ENCODE data around the gene THSD4. TPM values are rescaled to one million over a fixed set of nuclear protein-coding genes. Genes with fewer than 3 reads are reported as not detected.
"Not testable (repeated sequence)": the region's sequence is repeated elsewhere in the genome, so short reads cannot be mapped to it uniquely, and the experiment has no call there.

The THSD4 gene
- total and polyA plus RNA-seq, 7 donors: 1.4 to 7.8 (median 2.2) TPM

DNA sequence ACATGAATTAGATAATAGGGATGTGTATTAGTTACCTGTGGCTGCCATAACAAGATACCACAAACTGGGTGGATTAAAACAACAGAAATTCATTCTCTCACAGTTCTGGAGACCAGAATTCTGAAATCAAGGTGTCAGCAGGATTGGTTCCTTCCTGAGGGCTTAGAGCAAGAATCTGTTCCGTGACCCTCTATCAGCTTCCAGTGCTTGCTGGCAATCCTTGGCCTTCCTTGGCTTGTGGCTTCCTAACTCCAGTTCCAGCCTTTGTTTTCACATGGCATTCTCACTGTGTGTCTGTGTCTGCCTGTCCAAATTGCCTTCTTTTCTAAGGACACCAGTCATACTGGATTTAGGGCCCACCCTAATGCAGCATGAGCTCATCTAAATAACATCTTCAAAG, 600.6 kb downstream of the THSD4 start:
- Histone ChIP-seq H3K27me3 (no peaks in the 10 kb centered on the region), H3K36me3 (no peaks in the 10 kb centered on the region), H3K9me3 (no peaks in the 10 kb centered on the region), H3K27ac (peak overlapping the region in 1 of 4 donors; percentile 8), H3K4me3 (no peak overlapping the region), H3K4me1 (no peaks in the 10 kb centered on the region)
- TF ChIP-seq EP300 (IDR thresholded peaks at IDR 0.05): no peak
- TF ChIP-seq, protein P1, sequence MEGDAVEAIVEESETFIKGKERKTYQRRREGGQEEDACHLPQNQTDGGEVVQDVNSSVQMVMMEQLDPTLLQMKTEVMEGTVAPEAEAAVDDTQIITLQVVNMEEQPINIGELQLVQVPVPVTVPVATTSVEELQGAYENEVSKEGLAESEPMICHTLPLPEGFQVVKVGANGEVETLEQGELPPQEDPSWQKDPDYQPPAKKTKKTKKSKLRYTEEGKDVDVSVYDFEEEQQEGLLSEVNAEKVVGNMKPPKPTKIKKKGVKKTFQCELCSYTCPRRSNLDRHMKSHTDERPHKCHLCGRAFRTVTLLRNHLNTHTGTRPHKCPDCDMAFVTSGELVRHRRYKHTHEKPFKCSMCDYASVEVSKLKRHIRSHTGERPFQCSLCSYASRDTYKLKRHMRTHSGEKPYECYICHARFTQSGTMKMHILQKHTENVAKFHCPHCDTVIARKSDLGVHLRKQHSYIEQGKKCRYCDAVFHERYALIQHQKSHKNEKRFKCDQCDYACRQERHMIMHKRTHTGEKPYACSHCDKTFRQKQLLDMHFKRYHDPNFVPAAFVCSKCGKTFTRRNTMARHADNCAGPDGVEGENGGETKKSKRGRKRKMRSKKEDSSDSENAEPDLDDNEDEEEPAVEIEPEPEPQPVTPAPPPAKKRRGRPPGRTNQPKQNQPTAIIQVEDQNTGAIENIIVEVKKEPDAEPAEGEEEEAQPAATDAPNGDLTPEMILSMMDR (IDR thresholded peaks at IDR 0.05): no peak
- no peak for TF ChIP-seq POLR2A (IDR thresholded peaks at IDR 0.05)
- no peak for TF ChIP-seq POLR2AphosphoS5 (IDR thresholded peaks at IDR 0.05)
- 91 to 94% methylated on average over 1 of the region's 1 CpG for WGBS, 2 donors
- intact Hi-C loops (cut with DNase I): no loop called here
- no peak for DNase-seq

DNA sequence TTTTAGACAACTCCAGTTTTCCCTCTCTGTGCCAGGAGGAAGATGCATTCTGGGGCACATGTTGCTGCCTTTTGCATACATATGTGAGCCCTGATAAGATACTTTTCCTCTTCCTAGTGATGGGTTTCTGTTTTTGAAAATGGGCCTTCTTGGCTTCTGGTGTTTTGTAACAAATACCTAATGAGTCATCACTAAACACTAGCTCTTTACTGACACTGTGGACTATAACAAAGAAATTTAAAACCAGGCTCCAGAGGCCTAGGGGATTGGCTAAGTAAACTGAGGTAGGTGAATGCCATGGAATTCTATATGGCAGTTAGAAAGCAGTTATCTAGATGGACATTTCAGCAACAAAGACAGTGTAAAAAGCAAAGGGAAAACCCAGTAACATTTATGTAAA, 601.7 kb downstream of the THSD4 start:
- Histone ChIP-seq H3K27ac (peak overlapping the region in 1 of 4 donors; percentile 18), H3K4me3 (no peak overlapping the region), H3K27me3 (no peaks in the 10 kb centered on the region), H3K4me1 (no peaks in the 10 kb centered on the region), H3K36me3 (no peaks in the 10 kb centered on the region), H3K9me3 (no peaks in the 10 kb centered on the region)
- intact Hi-C loops (cut with DNase I): no loop called here
- TF ChIP-seq, protein P1 (IDR thresholded peaks at IDR 0.05): no peak
- TF ChIP-seq POLR2A (IDR thresholded peaks at IDR 0.05) (no peak), EP300 (IDR thresholded peaks at IDR 0.05) (no peak)
- DNase-seq: no peak

DNA sequence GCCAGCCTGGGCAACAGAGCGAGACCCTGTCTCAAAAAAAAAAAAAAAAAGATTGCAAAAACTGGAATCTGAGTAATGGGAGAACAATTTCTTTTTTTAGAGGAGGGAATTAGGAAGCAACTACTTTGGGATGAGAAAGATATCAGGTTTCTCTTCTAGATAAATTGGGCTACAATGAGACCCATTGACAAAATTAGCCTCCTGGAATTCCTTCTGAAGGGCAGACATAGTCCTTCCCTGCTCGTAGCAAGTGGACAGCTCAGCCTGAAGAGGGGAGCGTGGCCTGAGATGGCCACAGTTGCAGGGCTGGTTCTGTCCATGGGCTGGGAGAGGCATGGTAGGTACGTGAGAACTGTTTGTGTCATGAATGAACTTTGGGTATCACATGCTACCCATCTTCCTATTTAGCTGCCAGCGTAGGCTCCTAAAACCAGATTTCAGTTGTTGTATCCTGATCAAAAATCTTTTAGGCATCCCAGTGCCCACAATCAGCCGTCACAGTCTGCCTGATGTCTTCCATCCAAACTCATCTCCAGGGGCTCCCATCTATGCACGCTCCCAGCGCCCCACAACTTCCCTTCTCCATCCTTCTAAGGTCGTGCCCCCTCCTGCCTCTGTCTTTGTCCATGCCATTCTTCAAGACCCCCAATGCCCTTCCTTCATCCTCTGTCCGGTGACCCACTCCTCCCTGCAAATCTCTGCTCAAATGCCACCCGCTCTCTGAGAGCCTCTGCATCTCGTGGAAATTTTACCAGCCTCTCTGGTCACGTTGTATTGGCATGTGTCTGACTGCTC, 603.0 kb downstream of the THSD4 start:
- WGBS, 2 donors: 83 to 84% methylated on average over 13 of the region's 13 CpGs
- H3K4me3 ChIP-seq: no peak overlapping the region
- H3K36me3 ChIP-seq: no peaks in the 10 kb centered on the region
- no peaks in the 10 kb centered on the region for H3K27me3 ChIP-seq
- no peaks in the 10 kb centered on the region for H3K4me1 ChIP-seq
- H3K9me3 ChIP-seq: no peaks in the 10 kb centered on the region
- intact Hi-C loops (cut with DNase I): no loop called here
- H3K27ac ChIP-seq: no peak overlapping the region
- no peak for DNase-seq
- TF ChIP-seq, protein P1 (IDR thresholded peaks at IDR 0.05): no peak

DNA sequence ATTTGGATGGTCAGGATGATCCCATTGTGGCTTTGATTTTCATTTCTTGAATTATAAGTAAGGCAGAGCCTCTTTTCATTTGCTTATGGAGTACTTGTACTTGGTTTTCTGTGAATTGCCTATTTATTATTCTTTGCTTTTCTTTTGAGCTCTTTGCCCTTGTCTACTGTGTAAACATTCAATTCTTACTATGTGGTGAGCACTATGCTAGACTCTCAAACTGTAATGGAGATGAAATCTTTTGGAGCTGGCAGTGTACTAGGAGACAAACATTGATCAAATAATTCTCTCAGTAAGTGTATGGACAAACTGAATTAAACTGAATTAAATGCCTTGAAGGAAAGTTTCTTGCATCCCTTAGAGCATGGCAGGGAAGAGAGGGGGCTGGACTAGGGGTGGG, 608.1 kb downstream of the THSD4 start:
- no peak overlapping the region for H3K27ac ChIP-seq
- no peaks in the 10 kb centered on the region for H3K27me3 ChIP-seq
- DNase-seq: no peak
- H3K4me1 ChIP-seq: no peaks in the 10 kb centered on the region
- TF ChIP-seq, protein P1 (IDR thresholded peaks at IDR 0.05): no peak
- TF ChIP-seq EP300 (IDR thresholded peaks at IDR 0.05) (no peak), POLR2A (IDR thresholded peaks at IDR 0.05) (no peak), POLR2AphosphoS5 (IDR thresholded peaks at IDR 0.05) (no peak)
- H3K9me3 ChIP-seq: no peaks in the 10 kb centered on the region
- intact Hi-C loops (cut with DNase I): no loop called here
- no peaks in the 10 kb centered on the region for H3K36me3 ChIP-seq
- H3K4me3 ChIP-seq: no peak overlapping the region

DNA sequence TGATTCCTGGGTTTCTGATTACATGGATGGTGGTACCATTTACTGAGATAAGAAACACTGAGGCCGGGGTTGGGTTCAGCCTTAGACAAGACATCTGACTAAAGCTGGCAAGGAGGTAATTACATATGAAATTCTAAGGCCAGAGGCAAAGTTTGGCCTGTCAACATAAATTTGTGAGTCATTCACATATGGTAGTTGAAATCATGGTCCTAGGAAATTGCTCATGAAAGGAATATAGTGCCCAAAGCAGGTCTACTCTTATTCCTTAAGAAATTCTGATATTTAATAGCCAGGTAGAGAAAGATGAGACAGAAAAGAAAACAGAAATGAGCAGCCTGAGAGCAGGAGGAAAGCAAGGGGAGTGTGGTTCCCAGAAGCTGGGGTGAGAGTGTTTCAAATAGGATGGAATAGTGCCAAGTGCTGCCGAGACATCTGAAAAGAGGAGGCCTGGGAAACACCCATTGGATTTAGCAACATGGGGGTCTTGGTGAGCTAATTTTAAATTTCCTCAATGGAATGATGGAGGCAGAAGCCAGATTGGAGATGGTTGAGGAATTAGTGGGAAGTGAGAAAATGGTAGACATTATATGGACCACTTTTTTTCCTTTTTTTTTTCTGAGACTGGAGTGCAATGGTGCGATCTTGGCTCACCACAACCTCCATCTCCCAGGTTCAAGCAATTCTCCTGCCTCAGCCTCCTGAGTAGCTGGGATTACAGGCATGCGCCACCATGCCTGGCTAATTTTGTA, 610.1 kb downstream of the THSD4 start:
- H3K27me3 ChIP-seq; intact Hi-C loops (cut with DNase I); H3K9me3 ChIP-seq; DNase-seq; H3K27ac ChIP-seq; H3K4me3 ChIP-seq; H3K36me3 ChIP-seq; H3K4me1 ChIP-seq: not testable (repeated sequence)
- WGBS, 2 donors: 91 to 93% methylated on average over 4 of the region's 4 CpGs

All from sigmoid colon (tissue), 7 donors.